HG03280 (cell line): ENCODE data around the gene ARHGAP25.

Experiments
- ATAC-seq: cut with Tn5 transposase; IDR thresholded peaks from one replicate; pipeline ENCODE4 v1.9.1; 2021; ENCODE audit warnings: mild to moderate bottlenecking, moderate library complexity; ENCODE audit not compliant: unreplicated experiment

The ARHGAP25 gene

DNA sequence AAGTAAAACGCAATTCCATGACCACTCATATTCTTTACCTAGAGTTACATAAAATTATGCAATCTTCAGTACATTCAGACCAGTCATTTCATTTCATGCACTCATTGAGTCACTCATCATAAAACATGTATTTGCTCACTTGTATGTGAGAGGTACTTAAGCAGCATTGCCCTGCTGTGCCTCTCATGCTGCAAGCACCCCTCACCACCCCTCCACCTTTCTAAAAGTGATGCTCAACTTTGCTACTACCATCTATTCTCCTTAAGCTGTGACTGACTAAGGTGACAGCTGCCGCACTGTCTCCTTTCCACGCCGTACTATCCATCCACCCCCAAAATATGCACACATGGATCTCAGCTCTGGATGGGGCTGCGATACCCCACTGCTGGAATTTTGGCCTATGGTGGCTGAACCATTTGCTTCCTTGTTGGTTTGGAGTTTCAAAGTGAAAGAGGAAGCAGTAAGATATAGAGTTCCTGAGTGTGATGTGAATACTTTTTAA is 7.2 kb downstream of the ARHGAP25 start:
- no peak for ATAC-seq

DNA sequence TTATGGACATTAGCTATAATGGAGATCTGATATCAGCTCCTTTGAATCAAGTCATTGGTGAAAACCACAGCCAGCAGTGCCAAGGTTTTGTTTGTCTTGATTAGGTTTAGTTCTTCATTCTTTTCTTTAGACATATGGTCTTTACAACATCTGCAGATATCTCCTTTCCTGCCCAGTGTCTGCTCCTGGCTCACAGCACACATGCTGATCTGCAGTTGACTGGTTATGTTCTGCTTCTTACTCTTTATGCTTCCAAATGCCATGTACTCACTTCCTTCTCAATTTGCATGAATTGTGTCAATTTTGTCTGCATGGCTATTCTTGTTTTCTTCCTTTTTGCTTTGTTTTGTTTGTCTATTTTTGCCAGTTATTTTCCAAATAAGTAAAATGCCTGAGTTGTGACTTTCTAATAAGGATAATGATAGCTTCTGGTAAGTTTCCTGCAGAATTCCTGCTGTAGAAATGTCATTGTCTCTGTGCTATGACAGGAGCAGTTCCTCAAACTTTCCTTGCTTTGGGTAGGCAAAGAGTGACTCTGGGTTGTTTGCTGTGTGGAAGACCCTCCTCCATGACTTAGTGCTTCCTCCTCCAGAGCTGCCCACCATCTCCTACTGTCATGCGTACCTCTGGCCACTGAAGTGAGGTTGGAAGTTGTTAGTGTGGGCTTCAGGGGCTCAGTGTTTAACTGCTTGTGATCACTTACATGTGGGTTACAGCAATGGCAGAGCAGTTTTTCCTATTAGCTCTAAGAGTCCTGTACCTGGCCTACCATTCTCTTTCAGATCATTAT is 8.2 kb downstream of the ARHGAP25 start:
- ATAC-seq: no peak

DNA sequence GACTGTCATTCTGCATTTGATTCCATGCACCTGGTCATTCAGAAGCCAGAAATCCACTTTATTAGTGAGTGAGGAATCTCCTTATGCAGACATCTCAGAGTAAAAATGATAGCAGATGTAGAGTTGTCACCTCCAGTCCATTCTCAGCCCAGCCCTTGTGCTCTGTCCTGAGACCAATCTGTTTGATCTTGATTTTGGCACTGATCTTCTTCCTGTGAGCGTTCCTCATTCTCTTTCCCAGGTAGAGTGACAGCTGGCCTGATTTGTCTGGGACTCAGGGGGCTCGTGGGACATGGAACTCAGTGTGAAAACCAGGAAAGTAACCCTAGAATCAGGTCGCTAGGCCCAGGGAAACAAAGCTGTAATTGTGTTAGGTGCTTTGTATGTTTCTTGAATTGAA is 8.9 kb downstream of the ARHGAP25 start:
- no peak for ATAC-seq

DNA sequence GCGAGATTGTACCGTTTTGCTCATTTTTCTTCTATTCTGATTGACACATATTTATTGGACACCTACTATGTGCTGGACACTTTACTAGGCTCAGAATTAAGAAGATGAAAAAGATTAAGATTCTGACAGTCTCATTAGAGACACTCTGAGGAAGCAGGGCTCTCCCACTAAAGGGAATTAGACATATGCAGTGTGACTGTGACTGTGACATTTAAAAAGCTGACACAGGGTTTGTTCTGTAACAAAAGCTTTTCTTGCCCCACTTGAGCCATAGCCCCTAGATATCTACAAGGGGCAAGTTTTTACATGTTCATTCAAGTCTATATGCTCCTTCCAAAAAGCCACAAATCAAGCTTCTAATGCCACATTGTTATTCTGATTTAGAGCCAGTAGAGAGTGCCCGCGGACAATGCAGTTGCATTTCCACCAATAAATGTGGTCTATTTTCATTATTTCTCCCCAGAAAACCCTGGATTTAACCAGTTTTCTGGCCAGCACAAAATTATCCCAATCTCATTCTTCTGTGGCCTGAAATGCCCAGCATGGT is 9.8 kb downstream of the ARHGAP25 start:
- no peak for ATAC-seq

DNA sequence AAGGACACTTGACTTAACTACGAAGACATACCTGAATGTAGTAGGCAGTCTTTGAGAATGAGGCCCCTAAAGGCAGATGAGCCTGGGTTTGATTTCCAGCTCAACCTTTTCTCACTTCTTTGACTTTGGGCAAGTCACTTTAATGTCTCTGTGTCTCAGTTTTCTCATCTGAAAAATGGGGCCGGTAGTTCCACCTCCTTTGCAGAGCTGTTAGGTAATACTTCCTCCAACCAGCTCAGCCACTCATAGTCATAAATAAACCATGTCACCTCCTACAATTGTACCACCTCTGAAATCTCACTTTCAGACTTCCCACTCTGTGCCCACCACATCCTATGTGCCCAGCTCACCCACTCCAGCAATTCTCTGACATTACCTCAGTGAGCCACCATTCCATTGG is 10.4 kb downstream of the ARHGAP25 start:
- ATAC-seq: no peak

DNA sequence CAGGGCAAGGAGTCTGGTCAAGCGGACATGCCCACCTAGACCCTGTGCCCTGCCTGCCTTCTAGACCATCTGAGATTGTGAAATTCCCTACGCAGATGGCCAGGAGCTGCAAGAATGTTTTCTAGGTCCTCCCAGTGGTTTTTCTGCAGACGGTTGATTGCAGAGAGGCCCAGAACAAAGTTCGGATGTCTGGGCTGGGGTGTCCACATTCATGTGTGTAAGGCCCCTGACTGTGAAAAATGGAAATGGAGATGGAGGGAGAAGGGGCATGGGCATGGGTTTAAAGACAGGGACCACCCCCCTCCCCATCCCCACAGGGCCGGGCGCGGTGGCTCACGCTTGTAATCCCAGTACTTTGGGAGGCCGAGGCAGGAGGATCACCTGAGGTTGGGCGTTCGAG is 11.8 kb downstream of the ARHGAP25 start:
- no peak for ATAC-seq

DNA sequence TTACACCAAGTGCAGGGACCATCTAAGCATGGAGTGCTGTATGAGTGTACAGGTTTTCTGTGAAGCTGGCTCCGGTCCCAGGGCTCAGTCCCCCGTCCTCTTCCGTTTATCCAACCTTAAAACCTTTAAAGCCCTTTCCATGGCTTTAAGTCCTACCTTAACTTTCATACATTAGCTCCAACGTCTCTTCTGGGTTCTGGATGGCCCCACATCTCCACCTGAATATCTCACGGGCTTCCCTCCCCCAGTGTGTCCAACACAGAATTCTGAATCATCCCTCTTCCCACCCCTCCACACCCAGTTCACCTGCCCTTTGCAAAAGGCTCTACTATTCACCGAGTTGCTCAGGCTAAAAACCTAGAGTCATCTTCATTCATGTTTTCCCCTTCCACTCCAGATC is 12.8 kb downstream of the ARHGAP25 start:
- no peak for ATAC-seq

DNA sequence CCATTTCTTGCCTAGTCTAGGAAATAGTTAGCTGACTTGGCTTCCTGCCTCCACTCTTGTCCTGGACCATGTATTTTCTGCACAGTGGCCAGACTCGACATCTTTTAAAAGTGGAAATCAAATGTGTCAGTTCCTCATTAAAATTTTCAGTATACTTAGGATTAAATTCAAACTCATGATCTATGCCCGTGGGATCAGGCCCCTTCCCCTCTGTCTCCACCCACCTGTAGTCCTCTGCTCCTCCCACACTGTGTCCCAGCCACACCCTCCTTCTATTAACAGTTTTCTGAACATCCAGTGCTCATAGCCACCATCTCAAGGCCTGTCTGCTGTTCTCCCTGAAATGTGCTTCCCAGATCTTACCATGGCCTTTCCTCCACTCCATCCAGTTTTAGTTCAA is 13.3 kb downstream of the ARHGAP25 start:
- no peak for ATAC-seq

DNA sequence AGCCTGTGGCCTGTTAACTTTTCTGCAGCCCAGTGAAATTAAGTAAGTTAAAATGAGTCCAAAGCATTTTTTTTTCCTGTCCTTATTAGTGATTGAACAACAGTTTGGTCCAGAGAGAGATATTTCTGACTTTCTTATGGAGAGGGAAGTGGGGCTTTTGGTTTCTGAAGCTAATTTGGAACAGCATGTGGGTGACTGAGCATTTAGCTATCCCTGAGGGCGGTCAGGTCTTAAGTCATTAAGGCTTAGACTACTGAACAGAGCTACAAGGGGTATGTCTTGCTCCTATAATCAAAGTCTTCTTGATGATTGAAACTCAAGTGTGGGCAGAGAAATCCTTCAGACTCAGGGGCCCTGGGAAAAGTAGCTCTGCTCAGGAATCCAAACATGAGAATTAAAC is 14.0 kb downstream of the ARHGAP25 start:
- no peak for ATAC-seq

DNA sequence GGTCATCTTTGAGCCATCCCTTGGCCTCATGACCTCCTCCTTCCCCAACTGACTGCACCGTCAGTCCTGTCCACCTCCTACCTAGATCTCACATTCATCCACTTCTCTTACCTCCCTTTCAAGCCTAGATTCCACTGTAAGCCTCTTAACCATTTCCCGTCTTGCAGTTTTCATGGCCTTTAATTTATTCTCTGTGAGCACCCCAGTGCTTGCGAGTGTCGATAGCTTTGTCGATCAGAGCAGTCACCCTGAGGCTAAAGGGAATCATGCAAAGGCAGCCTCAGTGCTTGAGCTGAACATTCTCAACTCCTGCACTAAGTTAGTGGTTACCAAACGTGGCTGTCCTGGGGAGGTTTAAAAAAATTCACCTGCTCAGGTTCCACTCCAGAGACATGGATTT is 14.7 kb downstream of the ARHGAP25 start:
- ATAC-seq: no peak

DNA sequence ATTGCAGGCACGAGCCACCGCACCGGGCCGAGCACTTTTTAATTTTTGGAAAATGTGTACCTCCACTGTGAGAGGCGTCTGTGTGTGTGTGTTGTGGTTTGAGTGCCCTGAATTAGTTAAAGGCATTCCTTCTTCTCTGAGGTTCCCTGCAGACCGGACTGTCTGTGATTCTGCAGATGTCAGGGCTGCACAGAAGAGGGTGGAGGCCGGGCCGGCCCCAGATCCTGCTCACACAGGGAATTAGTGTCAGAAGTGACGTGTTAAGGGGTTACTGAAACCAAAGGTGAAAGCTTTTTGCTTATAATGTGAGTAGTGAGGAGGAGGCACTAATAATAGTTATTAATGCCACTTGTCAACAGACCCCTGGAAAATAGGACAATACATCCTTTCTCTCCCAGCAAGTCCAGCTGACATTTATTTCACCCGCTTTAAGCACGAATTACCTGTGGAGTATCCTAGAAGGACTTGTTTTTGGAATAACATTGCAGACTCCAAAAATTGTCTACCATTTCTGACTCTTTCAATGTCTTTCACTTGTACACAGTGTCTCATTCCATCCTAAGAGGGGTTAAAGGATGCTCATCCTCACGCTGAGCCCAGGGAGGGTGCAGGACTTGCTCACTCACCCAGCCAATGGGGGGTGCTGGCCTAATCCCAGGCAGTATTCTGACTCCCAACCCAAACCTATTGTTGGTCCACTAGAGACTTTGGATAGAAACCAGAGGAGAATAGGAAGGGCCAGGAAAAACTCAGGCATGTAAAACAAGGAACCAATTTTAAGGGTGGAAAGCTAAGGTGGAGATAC is 16.2 kb downstream of the ARHGAP25 start:
- no peak for ATAC-seq

DNA sequence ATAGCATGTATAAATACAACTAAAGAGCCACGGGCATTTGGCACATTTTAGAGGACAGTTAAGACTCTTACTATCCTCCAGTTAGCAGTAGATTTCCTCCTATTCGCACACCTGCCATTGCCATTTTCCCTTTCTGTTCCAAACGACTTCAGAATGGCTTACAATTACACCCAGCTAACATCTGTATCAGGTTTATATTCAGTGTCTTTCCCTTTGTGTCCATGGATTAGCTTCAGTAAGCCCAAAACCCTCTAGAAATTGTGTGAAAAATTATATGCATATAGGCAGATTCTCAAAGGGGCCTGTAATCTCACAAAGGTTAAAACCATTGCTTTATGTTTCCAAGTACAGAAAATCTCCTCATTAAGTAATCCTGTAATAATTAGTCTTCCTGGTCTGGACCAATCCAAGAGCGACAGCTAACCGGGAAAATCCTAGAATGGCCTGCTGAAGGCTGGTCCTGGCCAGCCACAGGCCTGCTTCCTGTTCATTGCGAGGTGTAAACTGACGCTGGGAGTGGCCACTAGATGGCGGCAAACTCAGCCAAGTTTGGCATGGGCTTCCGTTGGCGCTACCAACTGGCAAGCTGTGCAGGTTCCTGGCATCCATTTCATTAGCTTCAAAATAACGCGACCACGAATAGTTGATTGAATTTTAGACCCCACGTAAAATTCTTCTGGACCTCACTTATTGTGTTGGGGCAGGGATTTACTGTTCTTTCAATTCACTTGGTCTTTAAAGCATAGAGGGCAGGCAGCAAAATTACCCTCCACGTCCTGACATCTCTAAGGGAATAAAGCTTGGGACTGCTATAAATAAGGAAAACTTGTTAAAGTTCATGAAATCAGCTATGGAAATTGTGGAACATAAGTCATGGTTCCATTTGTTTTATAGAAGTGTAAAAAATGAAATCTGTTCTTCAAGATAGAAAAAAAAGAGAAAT is 17.1 kb downstream of the ARHGAP25 start:
- ATAC-seq: peak; percentile 95

DNA sequence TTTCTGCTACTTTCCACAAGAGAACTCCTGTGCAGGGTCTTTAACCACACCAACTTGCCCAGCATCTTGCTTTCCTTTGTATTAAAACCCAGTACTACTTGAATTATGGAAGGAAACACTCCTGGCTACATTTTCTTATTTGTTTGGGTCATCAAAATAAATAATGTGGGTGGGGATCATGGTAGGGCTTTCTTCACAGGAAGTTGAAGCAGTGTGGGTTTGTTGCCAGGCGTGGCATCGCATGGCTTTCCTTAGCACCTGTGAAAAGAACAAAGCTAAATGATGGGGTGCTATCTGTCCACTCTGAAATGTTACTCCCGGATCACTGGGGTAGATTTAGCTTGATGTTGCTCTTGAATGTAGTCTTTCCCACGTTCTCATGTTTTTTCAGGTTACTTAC is 18.7 kb downstream of the ARHGAP25 start:
- ATAC-seq: no peak

DNA sequence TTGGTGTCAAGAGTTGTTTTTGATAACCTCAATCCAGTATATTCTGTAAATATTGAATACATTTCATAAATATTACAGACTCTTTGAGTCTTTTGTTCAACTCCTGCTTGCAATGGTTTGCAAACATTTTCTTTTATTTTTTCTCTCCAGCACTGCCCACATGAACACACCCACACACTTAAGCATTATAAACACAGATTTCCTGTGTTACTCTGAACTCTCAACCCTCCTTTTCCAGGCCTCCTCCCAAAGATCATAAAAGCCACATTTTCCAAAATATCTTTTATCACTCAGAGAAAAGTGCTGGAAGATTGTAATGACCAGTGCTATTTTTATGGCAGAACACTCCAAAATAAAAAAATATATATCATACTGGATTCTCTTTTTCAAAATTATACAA is 20.5 kb downstream of the ARHGAP25 start:
- ATAC-seq: no peak

DNA sequence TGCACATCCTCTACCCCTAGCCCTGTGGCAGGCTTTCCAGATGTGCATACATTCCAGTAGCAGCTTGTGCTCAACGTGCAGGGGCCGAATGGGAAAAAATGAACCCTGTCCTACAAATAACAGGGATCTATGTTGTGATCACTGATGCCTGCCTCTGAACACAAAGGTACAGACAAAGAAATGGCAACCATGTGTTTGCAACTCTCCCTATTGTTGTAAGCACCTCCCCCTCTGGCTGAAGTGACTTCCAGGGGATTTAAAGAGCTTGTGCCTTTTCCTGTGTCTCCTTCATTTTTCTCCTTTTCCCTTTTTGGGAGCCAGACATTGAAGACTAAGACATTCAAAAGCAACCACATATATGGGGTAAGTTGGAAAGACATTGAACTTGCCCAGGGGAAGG is 21.6 kb downstream of the ARHGAP25 start:
- ATAC-seq: no peak

DNA sequence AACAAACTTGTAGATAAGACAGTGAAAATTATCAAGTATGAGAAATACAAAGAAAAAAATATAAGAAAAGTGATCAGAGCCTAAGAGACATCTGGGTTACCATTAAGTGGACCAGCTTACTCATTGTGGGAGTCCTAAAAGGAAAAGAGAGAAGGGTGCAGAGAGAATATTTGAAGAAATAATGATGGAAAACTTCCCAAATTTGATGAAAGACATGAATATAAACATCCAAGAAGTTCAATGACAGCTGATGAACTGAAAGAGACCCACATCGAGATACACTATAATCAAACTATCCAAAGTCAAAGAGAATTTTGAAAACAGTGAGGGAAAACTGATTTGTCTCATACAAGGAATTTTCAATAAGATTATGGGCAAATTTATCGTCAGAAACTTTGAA is 22.5 kb downstream of the ARHGAP25 start:
- no peak for ATAC-seq

DNA sequence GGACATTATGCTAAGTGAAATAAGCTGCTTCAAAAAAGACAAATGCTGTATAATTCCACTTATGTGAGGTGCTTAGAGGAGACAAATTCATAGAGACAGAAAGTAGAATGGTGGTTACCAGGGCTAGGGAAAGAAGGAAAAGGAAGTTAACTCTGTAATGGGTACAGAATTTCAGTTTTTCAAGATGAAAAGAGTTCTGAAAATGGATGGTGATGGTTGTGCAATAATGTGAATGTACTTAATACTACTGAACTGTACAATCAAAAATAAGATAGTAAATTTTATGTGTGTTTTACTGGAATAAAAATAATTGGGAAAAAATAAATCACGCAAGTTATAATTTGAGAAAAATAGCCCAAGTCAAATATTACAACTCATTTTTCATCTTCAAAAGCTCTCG is 27.5 kb downstream of the ARHGAP25 start:
- ATAC-seq: no peak

DNA sequence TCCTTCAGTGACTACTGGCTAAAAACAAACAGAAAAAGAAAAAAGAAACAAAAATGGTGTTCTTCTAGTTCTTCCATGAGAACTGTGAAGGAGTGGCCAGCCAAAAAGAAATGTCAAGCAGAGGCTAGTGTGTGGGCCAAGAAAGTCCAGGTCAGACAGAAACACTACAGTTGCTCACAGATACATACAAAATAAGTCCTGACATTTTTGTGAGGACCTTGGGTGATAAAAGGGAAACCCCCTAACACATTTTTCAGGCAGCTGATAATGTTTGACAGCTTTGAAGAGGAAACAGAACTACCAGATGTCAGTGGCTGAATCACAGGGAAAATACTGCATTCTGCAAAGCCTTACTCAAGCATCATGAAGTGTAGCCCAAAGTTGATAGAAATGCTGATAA is 28.1 kb downstream of the ARHGAP25 start:
- ATAC-seq: no peak

DNA sequence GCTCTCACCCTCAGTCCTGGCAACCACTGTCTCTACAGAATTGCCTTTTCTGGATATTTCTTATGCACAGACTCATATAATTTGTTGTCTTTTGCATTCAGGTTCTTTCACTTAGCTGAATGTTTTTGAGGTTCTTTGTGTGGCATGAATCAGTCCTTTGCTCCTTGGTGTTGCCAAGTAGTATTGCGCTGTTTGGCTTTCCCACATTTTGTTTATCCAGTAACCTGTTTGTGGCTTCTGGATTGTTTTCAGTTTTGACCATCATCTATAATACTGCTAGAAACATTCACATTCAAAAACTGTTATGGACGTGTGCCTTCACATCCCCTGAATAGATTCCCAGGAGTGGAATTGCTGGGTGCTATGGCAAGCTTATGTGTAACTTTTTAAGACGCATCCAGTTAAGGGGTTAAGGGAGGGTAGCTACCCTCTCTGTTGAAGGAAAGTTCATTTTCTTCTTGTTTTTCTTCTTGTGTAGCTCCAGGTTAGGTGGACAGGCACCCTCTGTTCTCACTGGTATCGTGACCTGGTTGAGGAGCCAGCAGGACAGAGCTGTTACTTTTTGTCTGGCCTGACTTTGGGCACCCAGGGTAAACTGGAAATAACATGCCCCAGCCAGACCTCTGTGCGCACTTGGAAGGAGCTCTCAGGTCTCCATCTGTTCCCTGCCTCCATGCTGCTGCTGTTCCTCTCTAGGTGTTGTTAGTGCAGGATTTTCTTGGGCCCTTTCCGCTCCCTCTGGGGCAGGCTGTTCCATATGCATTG is 29.6 kb downstream of the ARHGAP25 start:
- ATAC-seq: no peak

DNA sequence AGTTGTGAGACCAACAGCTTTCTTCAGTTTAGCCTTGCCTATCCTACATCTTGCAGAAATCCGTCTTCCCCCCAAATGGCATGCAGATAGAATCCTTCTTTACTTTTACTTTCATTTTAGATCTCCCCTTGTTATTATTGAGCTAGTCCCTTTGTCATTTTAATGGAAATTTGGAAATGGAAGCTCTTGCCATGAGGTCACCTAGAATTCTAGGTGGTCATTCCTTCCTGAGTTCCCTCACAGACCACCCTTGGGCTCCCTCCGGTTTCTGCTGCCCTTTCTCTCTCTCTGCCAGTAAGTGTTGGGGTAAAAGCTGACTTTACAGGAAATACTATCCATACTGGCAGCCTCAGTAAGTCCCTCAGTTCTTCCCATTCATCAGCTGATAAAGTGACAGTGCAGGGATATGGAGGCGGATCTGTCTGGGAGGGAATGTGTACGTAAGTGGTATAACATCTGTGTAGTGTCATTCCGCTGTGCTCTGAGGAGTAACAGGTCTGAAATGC is 30.2 kb downstream of the ARHGAP25 start:
- ATAC-seq: no peak
